GM21515 (cell line): Measurements from ENCODE around the gene CCHCR1.
"Not testable (repeated sequence)": the region's sequence is repeated elsewhere in the genome, so short reads cannot be mapped to it uniquely, and the experiment has no call there.

Experiments
- ATAC-seq: cut with Tn5 transposase; IDR thresholded peaks from one replicate; pipeline ENCODE4 v1.9.1; 2021; ENCODE audit not compliant: unreplicated experiment

Gene CCHCR1

DNA sequence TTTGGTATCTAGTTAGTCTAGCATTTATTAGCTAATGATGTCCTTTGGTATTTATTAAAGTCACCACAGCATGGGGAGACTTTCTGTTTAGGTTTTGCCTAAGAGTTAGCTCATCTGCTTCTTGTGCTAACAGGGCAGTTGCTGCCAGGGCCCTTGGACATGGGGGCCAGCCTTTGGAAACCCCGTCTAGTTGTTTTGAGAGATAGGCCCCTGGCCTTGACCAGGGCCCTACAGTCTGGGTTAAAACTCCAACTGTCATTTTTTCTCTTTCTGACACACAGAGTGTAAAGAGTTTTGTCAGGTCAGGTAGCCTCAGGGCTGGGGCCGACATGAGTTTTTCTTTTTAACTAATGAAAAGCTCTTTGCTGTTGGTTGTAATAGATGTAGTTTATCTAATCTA is 25.7 kb upstream of the CCHCR1 start:
- not testable (repeated sequence) for ATAC-seq

DNA sequence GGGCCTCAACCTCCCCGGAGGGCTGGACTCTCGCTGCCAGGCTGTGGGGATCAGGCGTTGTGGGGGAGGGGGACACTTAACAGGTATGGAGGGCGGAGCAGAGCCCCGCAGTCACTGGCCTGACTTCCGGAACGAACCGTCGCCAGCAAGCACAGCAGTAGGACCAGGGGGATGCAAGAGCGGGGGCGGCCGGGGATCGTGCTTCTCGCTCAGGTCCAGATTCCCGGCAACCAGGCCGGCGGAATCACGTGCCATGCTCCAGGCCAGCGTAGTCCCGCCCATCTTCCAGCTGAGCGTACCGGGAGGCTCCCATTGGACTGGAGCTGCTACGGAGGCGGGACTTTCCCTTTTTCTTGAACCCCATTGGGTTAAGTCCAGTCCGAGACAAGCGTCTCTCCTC is 22.9 kb upstream of the CCHCR1 start:
- no peak for ATAC-seq

DNA sequence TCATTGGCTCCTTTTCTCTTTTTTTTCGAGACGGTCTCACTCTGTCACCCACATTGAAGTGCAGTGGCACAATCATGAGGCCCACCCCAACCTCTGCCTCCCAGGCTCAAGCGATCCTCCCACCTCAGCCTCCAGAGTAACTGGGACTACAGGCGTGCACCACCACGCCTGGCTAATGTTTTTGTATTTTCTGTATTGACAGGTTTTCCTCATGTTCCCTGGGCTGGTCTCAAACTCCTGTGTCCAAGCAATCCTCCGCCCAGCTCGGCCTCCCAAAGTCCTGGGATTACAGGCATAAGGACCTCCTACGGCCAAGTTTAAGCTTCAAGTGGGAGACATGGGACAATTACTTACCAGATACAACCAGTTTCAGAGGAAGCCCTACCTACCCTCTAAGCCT is 22.3 kb upstream of the CCHCR1 start:
- ATAC-seq: no peak

DNA sequence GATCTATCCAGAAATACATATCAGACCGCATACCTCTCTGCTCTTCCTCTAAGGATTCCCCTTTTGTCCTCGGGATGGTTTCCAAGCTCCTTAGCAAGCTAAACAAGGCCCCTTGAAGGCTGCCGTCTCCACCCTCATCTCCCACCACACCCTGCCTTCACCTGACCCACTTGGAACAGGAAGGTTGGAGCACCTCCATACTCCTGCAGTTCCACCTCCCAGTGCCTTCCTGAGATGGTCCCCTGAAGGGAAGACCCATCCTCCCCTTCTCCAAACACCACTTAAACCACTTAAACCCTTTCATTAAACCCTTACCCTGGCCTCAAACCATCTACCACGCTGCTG is 21.4 kb upstream of the CCHCR1 start:
- no peak for ATAC-seq

DNA sequence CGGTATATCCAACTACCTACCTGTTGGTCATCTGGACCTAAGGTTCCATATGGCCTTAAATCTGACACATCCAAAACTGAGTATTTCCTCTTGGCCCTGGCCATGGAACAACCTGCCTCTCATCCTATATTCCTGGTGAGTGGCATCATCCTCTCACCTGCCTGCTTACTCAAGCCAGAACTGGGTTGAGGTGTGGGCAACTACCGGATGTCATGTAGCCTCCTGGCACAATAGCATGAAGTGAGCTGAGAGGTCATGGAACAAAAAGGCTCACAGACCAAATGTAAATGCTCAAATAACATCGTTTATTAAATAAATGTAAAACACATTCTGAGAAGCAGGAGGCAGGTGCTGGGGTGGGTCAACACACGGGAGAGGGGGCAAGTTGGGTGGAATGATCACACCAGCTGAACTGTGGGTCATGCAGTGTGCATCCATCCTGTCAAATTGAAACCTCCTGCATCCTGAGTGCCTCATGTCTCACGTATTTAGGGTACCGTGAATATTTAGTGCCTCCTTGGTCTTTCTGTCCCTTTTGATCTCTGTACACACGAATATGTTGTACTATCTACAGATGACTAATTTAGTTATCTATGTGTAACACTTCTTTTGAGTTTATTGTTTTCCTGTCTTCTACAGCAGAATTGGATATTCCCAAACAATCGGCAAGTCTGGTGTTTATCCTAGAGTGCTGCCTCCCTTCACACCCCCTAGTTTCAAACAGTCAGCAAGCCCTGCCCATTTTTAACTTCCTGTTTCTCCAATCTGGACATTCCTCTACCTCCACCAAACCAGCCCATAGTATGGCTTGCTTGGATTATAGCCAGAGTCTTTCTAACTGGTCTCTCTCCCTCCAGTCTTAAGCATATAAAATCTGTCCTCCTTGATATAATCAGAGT is 20.8 kb upstream of the CCHCR1 start:
- ATAC-seq: no peak

DNA sequence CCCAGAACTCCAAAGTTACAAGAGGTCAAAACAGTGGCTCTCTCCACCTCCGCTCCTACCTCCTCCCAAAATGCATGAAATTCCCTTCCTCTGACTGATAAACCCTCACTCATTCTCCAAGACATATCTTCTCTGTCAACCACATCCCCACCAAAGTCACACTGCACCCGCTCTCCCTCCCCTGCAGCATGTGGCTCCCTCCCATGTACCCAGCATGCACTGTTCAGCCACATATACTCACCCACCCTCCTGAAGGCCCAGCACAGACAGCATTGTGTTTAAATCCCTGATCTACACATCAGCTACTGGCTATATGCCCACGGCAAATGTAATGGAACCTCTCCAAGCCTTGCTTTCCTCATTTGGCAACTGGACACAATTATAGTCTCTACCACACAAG is 18.4 kb upstream of the CCHCR1 start:
- ATAC-seq: no peak

DNA sequence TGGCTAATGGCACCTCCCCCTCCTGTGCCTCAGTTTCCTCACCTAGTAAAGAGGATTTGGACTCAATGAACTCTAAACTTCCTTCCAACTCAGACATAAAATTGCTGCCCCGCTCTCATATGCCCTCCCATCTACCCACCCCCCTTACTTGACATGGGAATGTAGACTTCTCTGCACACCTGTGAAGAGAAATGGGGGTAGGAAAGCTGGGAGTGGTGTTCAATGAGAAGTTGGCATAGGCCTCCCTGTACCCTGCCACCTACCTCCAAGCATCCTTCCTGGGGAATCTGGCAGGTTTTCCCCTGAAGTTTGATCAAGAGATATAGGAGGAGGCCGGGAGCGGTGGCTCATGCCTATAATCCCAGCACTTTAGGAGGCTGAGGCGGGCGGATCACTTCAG is 16.8 kb upstream of the CCHCR1 start:
- ATAC-seq: no peak

DNA sequence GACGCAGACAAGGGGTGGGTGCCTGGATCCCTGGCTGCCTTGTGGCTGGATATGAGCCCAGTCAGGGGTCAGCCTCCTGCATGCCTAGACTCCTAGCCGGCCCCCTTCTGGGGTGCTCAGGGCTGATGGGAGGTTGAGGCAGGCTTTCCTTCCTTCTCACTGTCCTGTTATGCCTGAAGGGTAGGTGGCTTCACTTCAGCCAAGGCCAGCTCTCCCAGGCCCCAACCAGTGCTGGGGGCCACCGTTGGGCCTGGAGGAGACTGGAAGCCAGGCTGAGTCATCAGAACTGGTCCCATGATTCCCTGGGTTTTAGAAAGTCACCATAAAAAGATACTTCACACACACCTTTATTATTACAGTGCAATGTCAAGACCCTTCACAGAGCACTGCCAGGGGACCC is 15.8 kb upstream of the CCHCR1 start:
- ATAC-seq: no peak

DNA sequence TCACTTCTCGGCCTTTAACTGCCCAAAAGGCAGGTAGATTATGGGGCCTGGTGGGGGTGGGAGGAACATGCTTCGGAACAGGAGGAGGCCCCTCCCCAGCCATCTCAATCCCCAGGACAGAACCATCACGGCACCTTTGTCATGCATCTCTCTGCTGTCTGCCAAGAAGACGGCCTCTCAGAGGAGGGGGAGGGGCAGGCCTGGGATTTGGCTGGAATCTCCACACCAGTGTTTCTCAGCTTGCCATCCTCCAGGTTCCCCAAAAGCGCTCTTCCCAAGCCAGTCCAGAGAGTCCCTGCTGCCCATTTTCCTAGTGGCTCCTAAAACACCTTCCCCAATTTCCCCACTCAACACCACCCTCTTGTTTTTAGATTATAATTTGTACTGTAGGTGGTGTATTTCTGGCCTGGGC is 15.4 kb upstream of the CCHCR1 start:
- ATAC-seq: no peak

DNA sequence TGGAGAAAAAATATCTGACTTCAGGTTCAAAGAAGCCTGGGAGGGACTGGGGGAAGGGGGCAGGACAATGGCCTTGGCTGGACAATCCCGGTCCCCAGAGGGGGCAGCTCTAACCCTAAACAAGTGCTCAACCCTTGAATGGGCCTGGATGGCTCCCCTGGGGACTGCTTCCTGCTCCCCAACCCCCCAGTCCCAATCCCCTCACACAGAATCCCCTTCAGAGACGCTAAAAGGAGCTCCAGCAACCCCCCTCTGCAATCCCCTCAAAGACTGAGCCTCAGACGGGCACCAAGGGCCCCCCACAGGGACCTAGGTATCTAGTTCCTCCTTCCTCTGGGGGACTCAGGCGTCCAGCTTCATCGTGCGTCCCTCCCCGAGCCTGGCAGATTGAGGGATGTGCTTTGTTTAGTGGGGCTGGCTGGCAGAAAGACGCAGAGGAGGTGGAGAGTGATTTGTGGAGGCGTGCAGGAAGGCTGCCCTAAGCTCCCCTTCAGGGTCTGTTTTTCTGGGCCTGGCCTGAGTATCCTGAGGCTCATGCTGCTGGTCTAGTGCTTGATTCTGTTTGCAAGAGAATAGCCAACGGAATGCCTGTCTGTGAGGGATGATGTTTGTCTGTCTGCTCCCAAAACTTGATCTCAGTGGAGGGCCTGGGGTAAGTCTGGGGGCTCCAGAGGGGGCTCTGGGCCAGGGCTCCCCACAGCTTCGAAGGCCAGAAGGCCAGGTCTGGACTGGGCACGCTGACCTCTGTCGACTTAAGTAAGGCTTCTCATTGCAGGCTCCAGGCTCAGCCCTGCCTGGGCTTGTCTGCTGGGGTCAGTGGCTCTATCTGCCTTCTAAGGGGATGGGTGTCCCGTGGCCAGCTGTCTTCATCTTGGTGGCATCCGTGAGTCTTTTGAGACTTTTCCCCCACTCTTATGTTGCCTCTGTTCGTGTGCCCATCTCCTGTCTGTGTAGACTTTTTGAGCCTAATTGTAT is 14.6 kb upstream of the CCHCR1 start:
- no peak for ATAC-seq

DNA sequence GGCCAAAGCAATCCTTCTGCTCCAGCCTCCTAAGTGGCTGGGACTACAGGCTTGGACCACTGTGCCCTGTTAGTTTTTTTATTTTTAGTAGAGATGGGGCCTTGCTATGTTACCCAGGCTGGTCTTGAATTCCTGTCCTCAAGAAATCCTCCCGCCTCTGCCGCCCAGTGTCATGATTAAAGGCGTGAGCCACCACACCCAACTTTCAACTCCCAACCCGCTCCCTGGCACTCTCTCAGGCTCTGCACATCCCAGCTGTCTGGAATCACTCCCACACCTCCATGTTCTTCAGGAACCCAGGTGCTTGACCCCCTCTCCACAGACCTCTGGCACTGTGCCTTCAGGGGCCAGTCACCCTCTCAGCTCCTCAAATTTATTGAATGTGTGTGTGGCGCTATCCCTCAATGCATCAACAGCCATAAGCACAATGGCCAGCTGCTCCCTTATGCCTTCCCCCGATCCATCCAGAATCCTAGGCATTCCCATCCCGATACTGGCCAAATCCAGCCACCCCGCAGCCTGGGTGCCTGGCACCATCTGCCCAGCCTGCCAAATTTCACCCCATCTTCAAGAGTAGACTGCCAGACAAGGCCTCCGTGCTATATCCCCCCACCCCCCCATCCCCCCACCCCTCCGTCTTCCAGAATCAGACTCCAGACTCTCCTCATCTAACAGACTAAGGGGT is 13.5 kb upstream of the CCHCR1 start:
- no peak for ATAC-seq

DNA sequence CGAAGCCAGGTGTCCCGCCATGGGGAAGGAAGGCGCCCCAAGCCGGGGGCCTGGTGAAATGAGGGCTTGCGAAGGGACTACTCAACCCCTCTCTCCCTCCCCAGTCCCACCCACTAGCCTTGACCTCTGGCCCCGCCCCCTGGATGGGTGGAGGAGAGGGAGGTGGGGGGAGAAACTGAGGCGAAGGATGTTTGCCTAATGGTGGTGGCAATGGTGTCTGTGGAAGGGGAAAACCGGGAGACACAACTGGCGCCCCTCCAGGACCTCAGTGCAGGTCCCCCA is 12.9 kb upstream of the CCHCR1 start, which contains the start of gene POU5F1:
Gene POU5F1 (minus strand): TSS at position 83 of the 282 bp plus-strand sequence. CDS start 62 bp downstream, at position 21.
- no peak for ATAC-seq

DNA sequence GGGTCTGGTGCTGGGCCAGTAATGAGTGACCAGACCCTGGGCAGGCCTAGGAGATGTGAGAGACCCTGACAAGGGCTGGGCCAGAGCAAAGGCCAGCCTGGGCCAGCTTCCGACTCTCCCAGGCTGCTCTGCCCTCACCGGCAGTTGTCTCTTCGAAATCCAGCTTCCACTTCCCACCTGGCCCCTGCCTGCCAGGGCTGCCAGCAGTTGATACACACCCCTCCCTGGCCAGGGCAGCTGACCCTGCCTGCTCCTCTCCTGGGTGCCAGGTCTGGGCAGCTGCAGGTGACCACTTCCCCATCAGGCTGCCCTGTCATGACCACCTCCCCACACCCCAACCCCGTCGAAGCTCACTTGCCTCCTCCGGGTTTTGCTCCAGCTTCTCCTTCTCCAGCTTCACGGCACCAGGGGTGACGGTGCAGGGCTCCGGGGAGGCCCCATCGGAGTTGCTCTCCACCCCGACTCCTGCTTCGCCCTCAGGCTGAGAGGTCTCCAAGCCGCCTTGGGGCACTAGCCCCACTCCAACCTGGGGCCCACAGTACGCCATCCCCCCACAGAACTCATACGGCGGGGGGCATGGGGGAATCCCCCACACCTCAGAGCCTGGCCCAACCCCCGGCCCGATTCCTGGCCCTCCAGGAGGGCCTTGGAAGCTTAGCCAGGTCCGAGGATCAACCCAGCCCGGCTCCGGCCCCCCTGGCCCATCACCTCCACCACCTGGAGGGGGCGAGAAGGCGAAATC is 12.4 kb upstream of the CCHCR1 start:
- ATAC-seq: not testable (repeated sequence)

DNA sequence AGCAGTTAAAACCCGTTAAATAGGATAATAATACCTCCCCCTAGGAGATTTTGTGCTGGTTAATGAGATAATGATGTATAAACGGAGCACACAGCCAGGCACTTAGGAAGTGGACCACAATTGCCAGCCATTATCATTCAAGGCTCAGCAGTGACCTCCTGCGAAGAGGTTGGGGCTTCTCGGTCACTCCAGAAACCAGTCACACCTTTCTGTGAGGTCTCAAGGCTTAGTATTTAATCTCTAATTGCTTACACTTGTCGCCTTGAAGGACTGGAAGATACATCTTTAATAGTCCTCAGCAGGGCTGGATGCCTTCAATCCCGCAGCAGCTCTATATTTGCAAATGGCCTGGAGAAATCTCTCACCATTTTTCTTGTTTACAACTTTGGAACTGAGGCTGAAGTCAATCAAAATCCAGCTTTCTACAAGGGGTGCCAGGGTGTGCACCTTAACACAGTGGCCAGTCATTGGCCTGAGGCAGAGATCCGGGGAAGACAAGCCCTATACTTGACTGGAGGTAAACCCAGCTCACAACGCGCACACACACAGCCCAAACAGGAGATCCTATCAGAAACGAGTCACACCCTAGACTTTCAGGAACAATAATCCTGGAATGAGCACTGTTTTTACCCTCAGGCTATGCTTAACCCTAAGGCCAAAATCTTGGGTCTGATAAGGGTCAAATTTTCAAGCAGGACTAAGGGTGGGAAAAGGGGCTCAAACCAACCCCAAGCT is 11.7 kb upstream of the CCHCR1 start:
- no peak for ATAC-seq

DNA sequence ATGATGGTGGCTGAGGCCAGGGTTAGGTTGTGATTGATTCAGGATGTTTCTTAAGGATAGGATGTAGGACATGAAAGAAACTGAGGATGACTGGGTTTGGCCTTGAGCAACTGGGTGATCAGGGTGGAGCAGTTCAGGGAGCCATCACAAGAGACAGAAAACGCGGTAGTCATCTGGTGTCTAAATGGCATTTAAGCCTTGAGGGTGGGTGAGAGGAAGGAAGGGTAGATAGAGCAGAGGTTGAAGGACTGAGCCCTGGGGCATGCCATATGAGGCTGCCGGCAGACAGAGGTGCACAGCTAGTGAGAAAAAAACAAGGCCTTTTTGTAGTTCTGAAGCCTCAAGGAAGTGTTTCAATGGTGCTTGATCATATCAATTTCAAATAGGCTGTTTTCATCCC is 11.0 kb upstream of the CCHCR1 start:
- ATAC-seq: no peak

DNA sequence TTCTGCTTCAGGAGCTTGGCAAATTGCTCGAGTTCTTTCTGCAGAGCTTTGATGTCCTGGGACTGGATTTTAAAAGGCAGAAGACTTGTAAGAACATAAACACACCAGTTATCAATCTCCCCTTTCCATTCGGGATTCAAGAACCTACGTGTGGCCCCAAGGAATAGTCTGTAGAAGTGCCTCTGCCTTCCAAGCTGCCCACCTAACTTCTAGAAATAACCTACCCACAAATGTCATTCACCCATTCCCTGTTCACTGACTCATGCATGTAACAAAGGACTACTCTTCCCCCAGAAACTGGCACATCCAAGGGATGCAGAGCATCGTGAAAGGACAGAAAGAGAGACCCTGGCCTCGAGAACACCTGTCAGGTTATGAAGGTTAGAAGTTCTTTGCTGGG is 8.4 kb upstream of the CCHCR1 start:
- ATAC-seq: no peak

DNA sequence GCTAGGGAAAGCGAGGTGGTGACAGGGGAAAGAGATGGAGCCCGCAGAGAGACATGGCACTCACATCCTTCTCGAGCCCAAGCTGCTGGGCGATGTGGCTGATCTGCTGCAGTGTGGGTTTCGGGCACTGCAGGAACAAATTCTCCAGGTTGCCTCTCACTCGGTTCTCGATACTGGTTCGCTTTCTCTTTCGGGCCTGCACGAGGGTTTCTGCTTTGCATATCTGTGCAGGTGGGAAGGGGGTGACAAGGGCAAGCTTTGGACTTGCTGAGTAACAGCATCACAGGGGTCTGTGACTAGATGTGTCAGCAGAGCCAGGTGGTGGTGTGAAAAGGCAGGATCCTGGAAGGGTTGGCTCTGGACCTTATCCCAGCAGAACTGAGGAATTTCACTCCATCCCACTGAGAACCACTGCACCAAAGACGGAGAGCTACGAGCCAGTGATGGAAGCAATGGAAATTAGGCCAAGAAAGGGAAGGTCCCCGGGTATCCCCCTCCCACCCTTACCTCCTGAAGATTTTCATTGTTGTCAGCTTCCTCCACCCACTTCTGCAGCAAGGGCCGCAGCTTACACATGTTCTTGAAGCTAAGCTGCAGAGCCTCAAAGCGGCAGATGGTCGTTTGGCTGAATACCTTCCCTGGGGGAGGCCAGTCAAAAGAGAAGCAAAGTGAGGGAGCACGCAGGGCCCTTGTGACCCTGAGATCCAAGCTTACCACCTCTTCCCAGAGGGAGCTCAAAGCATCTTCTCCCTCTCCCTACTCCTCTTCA is 7.6 kb upstream of the CCHCR1 start:
- peak; percentile 61 for ATAC-seq

DNA sequence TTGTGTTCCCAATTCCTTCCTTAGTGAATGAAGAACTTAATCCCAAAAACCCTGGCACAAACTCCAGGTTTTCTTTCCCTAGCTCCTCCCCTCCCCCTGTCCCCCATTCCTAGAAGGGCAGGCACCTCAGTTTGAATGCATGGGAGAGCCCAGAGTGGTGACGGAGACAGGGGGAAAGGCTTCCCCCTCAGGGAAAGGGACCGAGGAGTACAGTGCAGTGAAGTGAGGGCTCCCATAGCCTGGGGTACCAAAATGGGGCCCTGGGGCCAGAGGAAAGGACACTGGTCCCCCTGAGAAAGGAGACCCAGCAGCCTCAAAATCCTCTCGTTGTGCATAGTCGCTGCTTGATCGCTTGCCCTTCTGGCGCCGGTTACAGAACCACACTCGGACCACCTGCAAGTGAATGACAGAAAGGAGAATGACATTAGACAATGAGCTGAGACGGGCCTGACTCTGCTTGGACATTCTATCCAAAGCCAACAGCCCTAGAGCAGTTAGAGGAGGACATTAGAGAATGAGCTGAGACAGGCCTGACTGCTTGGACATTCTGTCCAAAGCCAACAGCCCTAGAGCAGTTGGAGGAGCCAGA is 7.0 kb upstream of the CCHCR1 start:
- ATAC-seq: not testable (repeated sequence)

DNA sequence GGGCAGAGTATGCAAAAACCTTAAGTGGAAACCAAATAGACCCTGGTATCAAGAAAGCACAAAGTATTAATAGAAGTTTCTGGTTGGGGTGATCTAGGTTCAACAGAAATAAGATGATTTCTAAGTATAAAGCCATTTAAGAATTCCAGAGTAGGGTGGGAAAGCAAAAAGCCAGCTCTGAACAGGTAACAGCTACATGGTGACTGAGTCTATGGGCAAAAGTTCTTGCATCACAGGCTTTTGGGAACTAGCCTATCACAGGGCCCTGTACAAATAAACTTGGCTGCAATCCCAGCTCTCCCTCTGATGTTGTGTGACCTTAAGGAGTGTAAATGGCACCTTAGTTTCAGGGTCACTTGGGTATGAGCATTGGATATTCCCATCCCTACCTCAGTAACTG is 6.3 kb upstream of the CCHCR1 start:
- no peak for ATAC-seq
